Neural progenitor cell (in vitro differentiated cells): Measurements from ENCODE around the gene SLC23A1.

ENCODE experiments used
- CTCF ChIP-seq: fragments of 200-600 bp; sonication (generic); IDR thresholded peaks from 2 replicates; pipeline ENCODE4 v1.5.1; 2017; ENCODE audit warnings: antibody characterized with exemption, mild to moderate bottlenecking
- EZH2 ChIP-seq: fragments of 200-600 bp; sonication (generic); IDR thresholded peaks from 2 replicates; pipeline ENCODE4 v1.6.1; 2017; ENCODE audit warnings: antibody characterized with exemption, mild to moderate bottlenecking, moderate library complexity

- TF ChIP-seq EZH2 (no peak), CTCF (no peak)
These were observed 22.7 kb downstream of the SLC23A1 start for GRCh38 chr5:139360384-139360783.
